GM23338 (cell line): ENCODE results near the gene NF1.

ENCODE experiments used
- CREB1 ChIP-seq: fragments of 250-450 bp; sonication (Bioruptor Pico); IDR thresholded peaks from 2 replicates; pipeline ENCODE4 v1.5.0; 2020; ENCODE audit warnings: low read depth, mild to moderate bottlenecking, moderate library complexity
- ETS1 ChIP-seq: IDR thresholded peaks from 2 replicates; pipeline ENCODE4 v1.6.1; 2016; ENCODE audit warnings: antibody characterized with exemption
- EZH2 ChIP-seq: fragments of 200-600 bp; sonication (generic); IDR thresholded peaks from one replicate; pipeline ENCODE4 v1.8.0; 2017; ENCODE audit warnings: antibody characterized with exemption, mild to moderate bottlenecking, low read depth; ENCODE audit not compliant: unreplicated experiment
- EZH2phosphoT487 ChIP-seq: fragments of 200-600 bp; sonication (generic); IDR thresholded peaks from one replicate; pipeline ENCODE4 v1.8.1; 2018; ENCODE audit warnings: antibody characterized with exemption; ENCODE audit not compliant: unreplicated experiment
- JUNB ChIP-seq: IDR thresholded peaks from one replicate; pipeline ENCODE4 v1.6.1; 2016; ENCODE audit warnings: antibody characterized with exemption; ENCODE audit not compliant: unreplicated experiment
- NANOG ChIP-seq: IDR thresholded peaks from 2 replicates; pipeline ENCODE4 v1.6.1; 2016; ENCODE audit warnings: antibody characterized with exemption, borderline replicate concordance
- POLR2AphosphoS5 ChIP-seq: IDR thresholded peaks from 2 replicates; pipeline ENCODE4 v1.6.1; 2016; ENCODE audit warnings: antibody characterized with exemption, low read depth
- STAT1 ChIP-seq: IDR thresholded peaks from one replicate; pipeline ENCODE4 v1.6.1; 2016; ENCODE audit warnings: antibody characterized with exemption; ENCODE audit not compliant: unreplicated experiment
- ZNF114 ChIP-seq: fragments of 250-450 bp; sonication (Bioruptor Pico); IDR thresholded peaks from 2 replicates; pipeline ENCODE4 v1.5.0; 2020; ENCODE audit warnings: mild to moderate bottlenecking, moderate library complexity
- ZNF331 ChIP-seq: fragments of 250-450 bp; sonication (Bioruptor Pico); IDR thresholded peaks from 2 replicates; pipeline ENCODE4 v1.5.0; 2020; ENCODE audit warnings: low read depth, mild to moderate bottlenecking, moderate library complexity
- TF ChIP-seq, protein P1 (sequence below), 2 experiments: fragments of 200-600 bp in 1 of 2; sonication (generic) in 1 of 2; conservative IDR thresholded peaks; 2 replicates each; pipeline versions ENCODE4 v1.5.1 to v1.6.1; 2016 to 2017; ENCODE audit warnings: antibody characterized with exemption in 2 of 2, low read depth in 2 of 2, mild to moderate bottlenecking in 2 of 2, moderate library complexity in 1 of 2
- TF ChIP-seq, protein P2 (sequence below): IDR thresholded peaks from one replicate; pipeline ENCODE4 v1.6.1; 2018; ENCODE audit warnings: antibody characterized with exemption; ENCODE audit not compliant: unreplicated experiment
- TF ChIP-seq, protein P3 (sequence below): fragments of 250-450 bp; sonication (Bioruptor Pico); IDR thresholded peaks from 2 replicates; pipeline ENCODE4 v1.5.0; 2020; ENCODE audit warnings: mild to moderate bottlenecking, moderate library complexity

DNA sequence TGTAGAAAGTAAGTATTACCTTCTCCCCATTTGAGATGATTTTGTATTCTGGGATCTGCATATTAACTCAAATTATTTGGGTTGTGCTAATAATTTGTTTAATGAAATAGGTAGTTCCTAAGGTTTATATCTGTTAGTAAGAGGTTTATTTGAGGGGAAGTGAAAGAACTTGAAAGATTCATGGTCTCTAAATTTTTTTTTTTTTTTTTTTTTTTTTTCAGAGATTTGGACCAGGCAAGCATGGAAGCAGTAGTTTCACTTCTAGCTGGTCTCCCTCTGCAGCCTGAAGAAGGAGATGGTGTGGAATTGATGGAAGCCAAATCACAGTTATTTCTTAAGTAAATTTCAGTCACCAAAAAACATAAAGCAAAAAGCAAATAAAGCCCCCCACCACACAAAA is 137.1 kb downstream of the NF1 start:
- TF ChIP-seq, protein P1, sequence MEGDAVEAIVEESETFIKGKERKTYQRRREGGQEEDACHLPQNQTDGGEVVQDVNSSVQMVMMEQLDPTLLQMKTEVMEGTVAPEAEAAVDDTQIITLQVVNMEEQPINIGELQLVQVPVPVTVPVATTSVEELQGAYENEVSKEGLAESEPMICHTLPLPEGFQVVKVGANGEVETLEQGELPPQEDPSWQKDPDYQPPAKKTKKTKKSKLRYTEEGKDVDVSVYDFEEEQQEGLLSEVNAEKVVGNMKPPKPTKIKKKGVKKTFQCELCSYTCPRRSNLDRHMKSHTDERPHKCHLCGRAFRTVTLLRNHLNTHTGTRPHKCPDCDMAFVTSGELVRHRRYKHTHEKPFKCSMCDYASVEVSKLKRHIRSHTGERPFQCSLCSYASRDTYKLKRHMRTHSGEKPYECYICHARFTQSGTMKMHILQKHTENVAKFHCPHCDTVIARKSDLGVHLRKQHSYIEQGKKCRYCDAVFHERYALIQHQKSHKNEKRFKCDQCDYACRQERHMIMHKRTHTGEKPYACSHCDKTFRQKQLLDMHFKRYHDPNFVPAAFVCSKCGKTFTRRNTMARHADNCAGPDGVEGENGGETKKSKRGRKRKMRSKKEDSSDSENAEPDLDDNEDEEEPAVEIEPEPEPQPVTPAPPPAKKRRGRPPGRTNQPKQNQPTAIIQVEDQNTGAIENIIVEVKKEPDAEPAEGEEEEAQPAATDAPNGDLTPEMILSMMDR (conservative IDR thresholded peaks at IDR 0.05; ENCODE audit: low read depth in 2 of 2) = no peak
- TF ChIP-seq POLR2AphosphoS5 (no peak), CREB1 (no peak), EZH2phosphoT487 (no peak), EZH2 (no peak), ETS1 (no peak), ZNF114 (CRISPR knock-in tag) (no peak), ZNF331 (no peak), JUNB (no peak), NANOG (no peak), STAT1 (no peak)
- TF ChIP-seq, protein P2, sequence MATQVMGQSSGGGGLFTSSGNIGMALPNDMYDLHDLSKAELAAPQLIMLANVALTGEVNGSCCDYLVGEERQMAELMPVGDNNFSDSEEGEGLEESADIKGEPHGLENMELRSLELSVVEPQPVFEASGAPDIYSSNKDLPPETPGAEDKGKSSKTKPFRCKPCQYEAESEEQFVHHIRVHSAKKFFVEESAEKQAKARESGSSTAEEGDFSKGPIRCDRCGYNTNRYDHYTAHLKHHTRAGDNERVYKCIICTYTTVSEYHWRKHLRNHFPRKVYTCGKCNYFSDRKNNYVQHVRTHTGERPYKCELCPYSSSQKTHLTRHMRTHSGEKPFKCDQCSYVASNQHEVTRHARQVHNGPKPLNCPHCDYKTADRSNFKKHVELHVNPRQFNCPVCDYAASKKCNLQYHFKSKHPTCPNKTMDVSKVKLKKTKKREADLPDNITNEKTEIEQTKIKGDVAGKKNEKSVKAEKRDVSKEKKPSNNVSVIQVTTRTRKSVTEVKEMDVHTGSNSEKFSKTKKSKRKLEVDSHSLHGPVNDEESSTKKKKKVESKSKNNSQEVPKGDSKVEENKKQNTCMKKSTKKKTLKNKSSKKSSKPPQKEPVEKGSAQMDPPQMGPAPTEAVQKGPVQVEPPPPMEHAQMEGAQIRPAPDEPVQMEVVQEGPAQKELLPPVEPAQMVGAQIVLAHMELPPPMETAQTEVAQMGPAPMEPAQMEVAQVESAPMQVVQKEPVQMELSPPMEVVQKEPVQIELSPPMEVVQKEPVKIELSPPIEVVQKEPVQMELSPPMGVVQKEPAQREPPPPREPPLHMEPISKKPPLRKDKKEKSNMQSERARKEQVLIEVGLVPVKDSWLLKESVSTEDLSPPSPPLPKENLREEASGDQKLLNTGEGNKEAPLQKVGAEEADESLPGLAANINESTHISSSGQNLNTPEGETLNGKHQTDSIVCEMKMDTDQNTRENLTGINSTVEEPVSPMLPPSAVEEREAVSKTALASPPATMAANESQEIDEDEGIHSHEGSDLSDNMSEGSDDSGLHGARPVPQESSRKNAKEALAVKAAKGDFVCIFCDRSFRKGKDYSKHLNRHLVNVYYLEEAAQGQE = no peak
- TF ChIP-seq, protein P3, sequence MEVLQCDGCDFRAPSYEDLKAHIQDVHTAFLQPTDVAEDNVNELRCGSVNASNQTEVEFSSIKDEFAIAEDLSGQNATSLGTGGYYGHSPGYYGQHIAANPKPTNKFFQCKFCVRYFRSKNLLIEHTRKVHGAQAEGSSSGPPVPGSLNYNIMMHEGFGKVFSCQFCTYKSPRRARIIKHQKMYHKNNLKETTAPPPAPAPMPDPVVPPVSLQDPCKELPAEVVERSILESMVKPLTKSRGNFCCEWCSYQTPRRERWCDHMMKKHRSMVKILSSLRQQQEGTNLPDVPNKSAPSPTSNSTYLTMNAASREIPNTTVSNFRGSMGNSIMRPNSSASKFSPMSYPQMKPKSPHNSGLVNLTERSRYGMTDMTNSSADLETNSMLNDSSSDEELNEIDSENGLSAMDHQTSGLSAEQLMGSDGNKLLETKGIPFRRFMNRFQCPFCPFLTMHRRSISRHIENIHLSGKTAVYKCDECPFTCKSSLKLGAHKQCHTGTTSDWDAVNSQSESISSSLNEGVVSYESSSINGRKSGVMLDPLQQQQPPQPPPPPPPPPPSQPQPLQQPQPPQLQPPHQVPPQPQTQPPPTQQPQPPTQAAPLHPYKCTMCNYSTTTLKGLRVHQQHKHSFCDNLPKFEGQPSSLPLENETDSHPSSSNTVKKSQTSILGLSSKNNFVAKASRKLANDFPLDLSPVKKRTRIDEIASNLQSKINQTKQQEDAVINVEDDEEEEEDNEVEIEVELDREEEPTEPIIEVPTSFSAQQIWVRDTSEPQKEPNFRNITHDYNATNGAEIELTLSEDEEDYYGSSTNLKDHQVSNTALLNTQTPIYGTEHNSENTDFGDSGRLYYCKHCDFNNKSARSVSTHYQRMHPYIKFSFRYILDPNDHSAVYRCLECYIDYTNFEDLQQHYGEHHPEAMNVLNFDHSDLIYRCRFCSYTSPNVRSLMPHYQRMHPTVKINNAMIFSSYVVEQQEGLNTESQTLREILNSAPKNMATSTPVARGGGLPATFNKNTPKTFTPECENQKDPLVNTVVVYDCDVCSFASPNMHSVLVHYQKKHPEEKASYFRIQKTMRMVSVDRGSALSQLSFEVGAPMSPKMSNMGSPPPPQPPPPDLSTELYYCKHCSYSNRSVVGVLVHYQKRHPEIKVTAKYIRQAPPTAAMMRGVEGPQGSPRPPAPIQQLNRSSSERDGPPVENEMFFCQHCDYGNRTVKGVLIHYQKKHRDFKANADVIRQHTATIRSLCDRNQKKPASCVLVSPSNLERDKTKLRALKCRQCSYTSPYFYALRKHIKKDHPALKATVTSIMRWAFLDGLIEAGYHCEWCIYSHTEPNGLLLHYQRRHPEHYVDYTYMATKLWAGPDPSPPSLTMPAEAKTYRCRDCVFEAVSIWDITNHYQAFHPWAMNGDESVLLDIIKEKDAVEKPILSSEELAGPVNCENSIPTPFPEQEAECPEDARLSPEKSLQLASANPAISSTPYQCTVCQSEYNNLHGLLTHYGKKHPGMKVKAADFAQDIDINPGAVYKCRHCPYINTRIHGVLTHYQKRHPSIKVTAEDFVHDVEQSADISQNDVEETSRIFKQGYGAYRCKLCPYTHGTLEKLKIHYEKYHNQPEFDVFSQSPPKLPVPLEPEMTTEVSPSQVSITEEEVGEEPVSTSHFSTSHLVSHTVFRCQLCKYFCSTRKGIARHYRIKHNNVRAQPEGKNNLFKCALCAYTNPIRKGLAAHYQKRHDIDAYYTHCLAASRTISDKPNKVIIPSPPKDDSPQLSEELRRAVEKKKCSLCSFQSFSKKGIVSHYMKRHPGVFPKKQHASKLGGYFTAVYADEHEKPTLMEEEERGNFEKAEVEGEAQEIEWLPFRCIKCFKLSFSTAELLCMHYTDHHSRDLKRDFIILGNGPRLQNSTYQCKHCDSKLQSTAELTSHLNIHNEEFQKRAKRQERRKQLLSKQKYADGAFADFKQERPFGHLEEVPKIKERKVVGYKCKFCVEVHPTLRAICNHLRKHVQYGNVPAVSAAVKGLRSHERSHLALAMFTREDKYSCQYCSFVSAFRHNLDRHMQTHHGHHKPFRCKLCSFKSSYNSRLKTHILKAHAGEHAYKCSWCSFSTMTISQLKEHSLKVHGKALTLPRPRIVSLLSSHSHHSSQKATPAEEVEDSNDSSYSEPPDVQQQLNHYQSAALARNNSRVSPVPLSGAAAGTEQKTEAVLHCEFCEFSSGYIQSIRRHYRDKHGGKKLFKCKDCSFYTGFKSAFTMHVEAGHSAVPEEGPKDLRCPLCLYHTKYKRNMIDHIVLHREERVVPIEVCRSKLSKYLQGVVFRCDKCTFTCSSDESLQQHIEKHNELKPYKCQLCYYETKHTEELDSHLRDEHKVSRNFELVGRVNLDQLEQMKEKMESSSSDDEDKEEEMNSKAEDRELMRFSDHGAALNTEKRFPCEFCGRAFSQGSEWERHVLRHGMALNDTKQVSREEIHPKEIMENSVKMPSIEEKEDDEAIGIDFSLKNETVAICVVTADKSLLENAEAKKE (CRISPR knock-in tag) = no peak
